HG02870 (cell line): ENCODE data around the gene AATK.

Experiments
- ATAC-seq: cut with Tn5 transposase; IDR thresholded peaks from one replicate; pipeline ENCODE4 v1.9.1; 2021; ENCODE audit warnings: mild to moderate bottlenecking, moderate library complexity; ENCODE audit not compliant: unreplicated experiment

The AATK gene

DNA sequence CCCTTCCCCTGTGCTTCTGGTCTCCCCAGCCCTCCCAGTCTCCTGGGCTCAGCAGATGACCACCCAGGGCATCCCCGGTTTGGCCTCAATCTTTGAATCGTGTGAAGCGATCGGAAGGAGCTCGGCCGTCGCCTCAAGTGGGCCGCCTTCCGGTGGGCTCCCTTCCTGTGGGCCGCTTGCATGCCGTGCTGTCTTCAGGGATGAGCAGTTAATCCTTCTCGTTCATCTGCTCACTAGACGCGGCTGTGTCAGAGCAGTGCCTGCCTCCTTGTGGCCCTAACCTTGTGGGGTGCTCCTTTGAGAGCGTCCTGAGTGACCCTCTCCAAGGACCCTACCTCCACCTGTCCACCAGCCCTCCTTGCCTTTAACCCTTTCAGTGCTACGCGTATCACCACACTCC lies 90.7 kb downstream of the AATK start:
- ATAC-seq: no peak

DNA sequence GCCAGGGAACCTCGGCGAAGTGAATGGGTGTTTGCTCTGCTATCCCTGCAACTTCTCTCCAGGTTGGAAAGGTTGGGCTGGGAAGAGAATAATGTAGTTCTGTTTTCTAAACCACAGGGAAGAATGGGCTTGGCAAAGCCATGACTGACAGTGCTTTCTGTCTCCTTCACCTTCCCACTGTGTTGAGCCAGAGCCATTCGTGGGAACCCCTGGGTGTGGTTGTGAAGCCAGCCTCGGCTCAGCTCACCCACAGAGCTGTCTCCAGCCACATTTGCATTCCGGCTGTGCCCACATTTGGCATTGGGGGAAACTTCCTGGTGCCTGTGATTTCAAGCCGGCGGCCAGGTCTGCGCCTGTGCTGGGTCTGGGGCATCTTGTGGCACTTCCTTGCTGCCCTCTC lies 91.1 kb downstream of the AATK start:
- ATAC-seq: no peak

DNA sequence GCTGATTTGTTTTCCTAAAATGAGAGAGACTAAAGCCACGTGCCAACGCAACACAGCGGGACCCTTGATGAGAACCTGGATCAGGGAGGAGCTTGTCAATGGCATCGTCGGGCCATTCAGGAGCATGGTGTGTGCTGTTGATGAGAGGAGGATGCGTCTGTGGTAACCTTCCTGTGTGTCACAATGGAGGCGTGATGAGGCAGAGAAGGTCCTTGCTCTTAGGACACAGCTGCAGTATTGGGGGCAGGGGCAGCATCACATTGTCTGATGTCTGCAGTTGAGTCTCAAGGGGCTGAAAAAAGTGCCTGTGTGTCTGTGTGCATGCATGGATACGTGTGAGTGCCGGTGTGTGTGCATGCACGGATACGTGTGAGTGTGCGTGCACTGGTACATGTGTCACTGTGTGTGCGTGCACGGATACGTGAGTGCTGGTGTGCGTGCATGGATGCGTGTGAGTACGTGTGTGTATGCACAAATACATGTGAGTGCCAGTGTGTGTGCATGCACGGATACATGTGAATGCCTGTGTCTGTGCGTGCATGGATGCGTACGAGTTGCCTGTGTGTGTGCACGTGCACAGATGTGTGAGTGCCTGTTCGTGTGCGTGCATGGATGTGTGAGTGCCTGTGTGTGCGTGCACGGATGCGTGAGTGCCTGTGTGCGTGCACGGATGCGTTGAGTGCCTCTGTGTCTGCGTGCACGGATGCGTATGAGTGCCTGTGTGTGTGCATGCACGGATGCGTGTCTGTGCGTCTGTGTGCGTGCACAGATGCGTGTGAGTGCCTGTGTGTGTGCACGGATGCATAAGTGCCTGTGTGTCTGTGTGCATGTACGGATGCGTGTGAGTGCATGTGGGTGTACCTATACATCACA lies 91.8 kb downstream of the AATK start:
- ATAC-seq: no peak

DNA sequence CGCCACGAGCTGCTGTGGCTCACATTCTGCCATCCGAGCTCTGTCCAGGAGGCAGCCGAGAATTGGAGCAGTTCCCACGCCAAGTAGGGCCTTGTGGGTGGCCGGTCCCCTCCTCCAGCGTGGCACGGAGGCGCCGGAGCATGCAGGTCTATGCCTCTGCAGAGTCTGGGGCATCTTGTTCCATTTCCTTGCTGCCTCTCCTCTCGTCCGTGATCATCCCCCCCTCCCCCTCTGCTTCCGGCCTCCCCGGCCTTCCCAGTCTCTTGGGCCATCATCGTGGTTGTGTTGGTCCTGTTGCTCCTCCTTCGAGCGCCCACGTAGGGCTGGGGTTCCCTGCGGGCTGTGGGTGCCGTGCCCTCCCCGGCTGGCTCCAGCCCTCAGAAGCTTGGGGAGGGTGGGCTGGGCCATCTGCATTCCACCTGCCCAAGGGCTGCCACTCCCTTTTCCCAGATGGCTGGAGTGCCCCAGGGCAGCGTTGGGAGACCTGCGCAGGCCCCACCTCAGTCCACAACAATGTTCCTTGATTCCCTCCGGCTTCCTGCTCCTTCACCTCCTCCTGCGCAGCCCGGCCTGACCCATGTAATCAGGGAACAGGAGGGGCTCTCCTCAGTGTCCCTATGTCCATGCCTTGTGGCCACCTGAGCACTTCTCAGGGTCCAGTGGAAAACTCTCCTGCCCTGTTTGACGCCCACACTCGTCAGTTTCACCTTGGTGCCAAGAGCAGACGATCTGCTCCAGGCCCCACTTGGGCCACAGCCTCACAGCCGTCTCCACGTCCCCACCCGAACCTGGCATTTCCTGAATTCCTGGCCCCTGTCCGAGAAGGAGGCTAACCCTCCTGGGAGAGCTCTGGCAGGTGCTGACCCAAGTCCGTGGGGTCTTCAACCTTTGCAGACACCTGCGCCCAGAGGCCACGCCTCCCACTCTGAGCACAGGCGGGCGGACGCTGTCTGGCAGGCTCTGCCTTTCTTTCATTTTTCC lies 94.0 kb downstream of the AATK start:
- ATAC-seq: no peak

DNA sequence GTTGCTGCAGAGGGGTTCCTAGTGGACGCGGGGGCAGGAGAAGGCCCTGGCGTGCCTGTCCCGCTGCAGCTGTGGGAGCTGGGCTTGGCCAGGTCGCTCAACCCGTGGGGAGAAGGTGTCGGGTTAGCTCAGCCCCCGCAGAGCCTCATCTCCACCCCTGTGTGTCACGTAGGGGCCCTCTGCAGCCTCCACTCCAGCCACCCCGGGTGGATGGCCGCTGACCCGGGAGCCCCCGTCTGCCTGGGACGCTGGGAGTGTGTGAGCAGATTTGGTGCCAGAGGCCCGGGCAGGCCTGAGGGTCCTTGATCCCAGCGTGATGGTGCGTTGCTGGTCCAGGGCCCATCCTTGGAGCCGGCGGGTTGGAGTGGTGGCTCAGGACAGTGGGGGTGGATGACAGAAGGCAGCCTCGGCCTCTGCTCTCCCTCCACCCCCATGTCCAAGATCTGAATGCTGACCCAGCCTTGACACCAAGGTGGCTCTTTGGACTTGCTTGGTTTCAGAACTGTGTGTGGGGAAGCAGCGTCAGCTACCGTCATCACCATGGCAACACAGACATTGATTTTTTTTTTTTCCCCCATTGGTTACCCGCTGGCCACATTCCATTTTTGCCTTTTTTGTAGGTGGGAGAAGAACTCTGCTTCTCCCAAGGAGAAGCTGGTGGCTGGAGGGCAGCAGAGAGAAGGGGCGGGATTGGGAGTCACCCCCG lies 95.3 kb downstream of the AATK start:
- no peak for ATAC-seq

DNA sequence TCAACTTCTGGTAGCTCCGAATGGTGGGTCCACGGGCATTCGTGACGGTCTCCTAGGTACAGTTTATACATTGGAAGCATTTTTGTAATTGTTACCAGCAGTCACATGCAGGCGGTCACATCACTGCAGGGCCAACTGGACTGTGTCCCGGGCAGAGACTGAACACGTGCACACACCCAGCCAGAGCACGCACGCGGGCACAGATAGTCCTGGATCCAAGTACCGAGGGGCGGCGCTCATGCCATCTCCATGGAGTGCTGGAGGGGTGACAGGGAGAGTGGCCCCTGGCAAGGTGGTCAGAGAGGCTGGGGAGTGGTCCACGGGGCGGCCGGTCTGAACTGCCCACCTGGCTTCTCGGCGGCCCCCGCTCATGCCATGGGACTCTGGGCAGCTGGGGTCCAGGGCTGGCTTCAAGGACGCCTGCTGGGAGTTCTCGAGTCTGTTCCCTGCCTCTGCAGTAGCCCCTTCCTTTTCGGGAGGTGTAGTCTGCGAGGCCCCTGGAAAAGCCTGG lies 96.8 kb downstream of the AATK start:
- no peak for ATAC-seq

DNA sequence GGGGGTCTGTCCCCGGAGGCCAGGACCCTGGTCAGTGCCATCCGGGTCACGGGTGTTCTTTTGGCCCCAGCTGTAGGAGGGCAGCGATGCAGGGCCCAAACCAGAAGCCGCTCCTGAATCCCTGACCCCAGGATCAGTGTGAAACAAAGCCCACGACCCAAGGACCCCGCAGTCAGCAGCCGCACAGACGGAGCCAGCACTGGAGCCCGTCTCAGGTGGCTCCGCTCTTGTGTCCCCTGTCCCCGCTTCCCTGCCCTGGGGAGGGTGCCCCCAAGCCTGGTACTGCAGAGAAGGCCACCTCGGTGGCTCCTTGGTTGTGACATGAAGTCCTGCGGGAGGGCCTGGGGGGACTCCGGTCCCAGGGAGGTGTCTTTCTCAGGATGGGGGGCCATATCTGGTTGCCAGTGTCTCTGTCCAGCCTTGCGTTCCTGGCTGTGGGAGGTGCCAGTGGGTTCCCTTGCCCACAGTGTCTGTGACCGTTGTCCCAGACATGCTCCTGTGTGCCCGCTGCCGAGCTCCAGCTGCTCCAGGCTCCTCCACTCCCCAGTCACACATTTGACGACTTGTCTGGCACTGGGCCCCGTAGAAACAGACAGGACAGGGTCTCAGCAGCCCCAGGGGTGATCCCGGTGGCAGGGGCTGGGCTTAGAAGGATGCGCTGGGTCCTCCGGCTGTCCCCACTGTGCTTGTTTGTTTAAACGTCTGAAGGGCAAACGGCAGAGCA lies 97.4 kb downstream of the AATK start:
- ATAC-seq: no peak

DNA sequence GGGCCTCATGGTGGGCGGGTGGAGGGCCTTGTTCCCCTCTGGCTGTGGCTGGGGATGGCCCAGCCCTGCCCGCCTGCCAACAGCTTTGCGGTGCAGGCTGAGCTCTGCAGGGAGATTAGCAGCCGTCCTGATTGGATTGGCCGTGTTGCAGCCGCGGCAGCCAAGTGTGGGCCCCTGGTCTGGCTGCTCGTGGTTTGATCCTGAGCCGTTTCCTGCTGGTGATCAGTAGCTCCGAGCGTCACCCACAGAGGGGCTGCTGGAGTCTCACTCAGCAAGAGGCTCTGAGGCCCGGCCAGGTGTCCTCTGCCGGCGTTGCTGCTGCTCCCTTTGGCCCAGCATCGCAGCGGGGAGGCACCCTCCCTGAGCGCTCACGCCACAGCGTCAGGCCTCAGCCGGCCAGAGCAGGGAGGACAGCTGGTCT lies 98.6 kb downstream of the AATK start:
- ATAC-seq: no peak
